RWPE2 (cell line): ENCODE measurements around the gene SUPT3H.
"Not testable (repeated sequence)": the region's sequence is repeated elsewhere in the genome, so short reads cannot be mapped to it uniquely, and the experiment has no call there.

Source experiments
- ATAC-seq: fragments of 200-7000 bp; cut with Tn5 transposase; 3 replicates; pipeline ENCODE4 v1.9.1; 2021; ENCODE audit warnings: low read depth
- DNase-seq: peaks from one replicate; pipeline ENCODE4 v3.0.0-alpha.2; 2020; ENCODE audit warnings: low spot score
- H3K27ac ChIP-seq: fragments of 450-650 bp; 2 replicates; pipeline ENCODE4 v1.5.1; 2017; ENCODE audit warnings: mild to moderate bottlenecking; ENCODE audit not compliant: poor library complexity, severe bottlenecking
- H3K27me3 ChIP-seq: fragments of 250-450 bp; sonication (Bioruptor Pico); 2 replicates; pipeline ENCODE4 v1.5.1; 2021; ENCODE audit warnings: mild to moderate bottlenecking, moderate library complexity; ENCODE audit not compliant: insufficient read depth, poor library complexity, severe bottlenecking
- H3K36me3 ChIP-seq: fragments of 250-450 bp; sonication (Bioruptor Pico); 2 replicates; pipeline ENCODE4 v1.5.1; 2020; ENCODE audit warnings: low read depth, mild to moderate bottlenecking, moderate library complexity
- H3K4me1 ChIP-seq: fragments of 250-450 bp; sonication (Bioruptor Pico); 2 replicates; pipeline ENCODE4 v1.5.1; 2021; ENCODE audit warnings: mild to moderate bottlenecking, moderate library complexity; ENCODE audit not compliant: insufficient read depth, poor library complexity, severe bottlenecking
- H3K4me3 ChIP-seq: fragments of 250-450 bp; sonication (Bioruptor Pico); 2 replicates; pipeline ENCODE4 v1.5.1; 2021; ENCODE audit warnings: mild to moderate bottlenecking, moderate library complexity; ENCODE audit not compliant: severe bottlenecking
- H3K9me3 ChIP-seq: fragments of 250-450 bp; sonication (Bioruptor Pico); 2 replicates; pipeline ENCODE4 v1.5.1; 2021; ENCODE audit warnings: mild to moderate bottlenecking, moderate library complexity; ENCODE audit not compliant: severe bottlenecking
- TF ChIP-seq, protein P1 (sequence below): fragments of 450-650 bp; IDR thresholded peaks from one replicate; pipeline ENCODE4 v1.5.1; 2017; ENCODE audit warnings: mild to moderate bottlenecking, moderate library complexity; ENCODE audit not compliant: poor library complexity, severe bottlenecking

Gene SUPT3H

DNA sequence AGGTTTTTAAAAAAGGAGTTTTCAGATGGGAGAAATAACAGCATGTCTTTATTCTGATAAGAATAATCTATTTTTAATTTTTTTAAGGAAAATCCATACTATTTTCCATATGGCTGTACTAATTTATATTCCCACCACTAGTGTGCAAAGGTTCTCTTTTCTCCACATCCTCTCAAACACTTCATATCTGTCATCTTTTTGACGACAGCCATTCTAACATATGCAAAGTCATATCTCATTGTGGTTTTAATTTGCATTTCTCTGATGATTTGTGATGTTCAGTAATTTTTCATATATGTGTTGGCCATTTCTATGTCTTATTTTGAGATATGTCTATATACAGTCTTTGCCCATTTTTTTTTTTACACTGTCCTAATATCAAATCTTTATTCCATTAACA is 330.2 kb downstream of the SUPT3H start:
- no peaks in the 10 kb centered on the region for H3K27me3 ChIP-seq
- H3K4me1 ChIP-seq: peaks cover 21% of the 10 kb centered on the region
- TF ChIP-seq, protein P1, sequence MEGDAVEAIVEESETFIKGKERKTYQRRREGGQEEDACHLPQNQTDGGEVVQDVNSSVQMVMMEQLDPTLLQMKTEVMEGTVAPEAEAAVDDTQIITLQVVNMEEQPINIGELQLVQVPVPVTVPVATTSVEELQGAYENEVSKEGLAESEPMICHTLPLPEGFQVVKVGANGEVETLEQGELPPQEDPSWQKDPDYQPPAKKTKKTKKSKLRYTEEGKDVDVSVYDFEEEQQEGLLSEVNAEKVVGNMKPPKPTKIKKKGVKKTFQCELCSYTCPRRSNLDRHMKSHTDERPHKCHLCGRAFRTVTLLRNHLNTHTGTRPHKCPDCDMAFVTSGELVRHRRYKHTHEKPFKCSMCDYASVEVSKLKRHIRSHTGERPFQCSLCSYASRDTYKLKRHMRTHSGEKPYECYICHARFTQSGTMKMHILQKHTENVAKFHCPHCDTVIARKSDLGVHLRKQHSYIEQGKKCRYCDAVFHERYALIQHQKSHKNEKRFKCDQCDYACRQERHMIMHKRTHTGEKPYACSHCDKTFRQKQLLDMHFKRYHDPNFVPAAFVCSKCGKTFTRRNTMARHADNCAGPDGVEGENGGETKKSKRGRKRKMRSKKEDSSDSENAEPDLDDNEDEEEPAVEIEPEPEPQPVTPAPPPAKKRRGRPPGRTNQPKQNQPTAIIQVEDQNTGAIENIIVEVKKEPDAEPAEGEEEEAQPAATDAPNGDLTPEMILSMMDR: no peak
- H3K4me3 ChIP-seq: no peak overlapping the region
- H3K9me3 ChIP-seq: no peaks in the 10 kb centered on the region
- no peaks in the 10 kb centered on the region for H3K36me3 ChIP-seq
- DNase-seq (no peak), ATAC-seq (no peak)
- no peak overlapping the region for H3K27ac ChIP-seq

DNA sequence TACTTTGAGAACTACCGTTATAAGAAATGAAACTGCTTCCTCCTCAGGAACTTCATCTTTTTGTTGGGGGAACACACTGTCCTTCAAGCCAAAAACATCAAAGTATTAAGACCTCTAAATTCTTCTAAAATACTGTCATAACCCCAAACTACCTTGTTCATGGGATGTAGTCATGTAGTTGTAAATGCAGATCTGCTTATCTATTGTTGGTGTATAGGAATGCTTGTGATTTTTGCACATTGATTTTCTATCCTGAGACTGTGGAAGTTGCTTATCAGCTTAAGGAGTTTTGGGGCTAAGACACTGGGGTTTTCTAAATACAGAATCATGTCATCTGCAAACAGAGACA is 332.5 kb downstream of the SUPT3H start:
- no peak overlapping the region for H3K4me3 ChIP-seq
- no peak for ATAC-seq

DNA sequence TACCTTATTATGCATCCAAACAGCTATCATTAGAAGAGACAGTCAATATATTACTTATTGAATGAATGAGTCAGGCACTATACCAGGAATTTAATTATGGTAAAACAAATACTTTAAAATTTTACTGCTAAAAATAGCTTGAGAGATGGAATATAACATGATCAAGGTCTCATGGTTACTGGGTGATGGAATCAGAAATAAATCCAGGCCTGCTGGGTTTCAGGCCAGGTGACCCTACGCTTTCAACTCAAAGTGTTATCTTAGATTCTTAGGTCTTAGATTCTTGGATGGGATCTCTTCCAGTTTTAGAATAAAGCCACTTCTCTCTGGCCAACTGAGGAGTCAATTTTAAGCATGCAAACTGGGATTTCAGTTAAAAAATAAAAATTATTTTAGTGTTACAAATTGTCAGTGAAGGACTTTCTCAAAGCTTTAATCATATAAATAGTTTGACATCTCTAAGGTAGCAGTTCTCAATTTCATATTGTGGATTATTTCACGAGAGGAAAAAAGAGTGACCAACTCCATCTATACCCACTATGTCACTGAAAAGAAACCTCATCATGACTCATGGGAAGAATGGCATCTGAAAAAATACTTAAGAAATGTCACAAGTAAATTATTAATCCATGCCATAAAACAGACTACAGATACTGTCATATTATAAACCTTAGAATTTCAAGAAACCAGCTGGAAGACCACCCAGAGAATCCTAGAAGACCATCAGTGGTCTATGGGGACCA is 333.1 kb downstream of the SUPT3H start:
- ATAC-seq: no peak
- TF ChIP-seq, protein P1: no peak
- no peaks in the 10 kb centered on the region for H3K27me3 ChIP-seq
- H3K4me3 ChIP-seq: no peak overlapping the region
- H3K9me3 ChIP-seq: no peaks in the 10 kb centered on the region
- DNase-seq: no peak
- no peak overlapping the region for H3K27ac ChIP-seq
- peaks cover 7% of the 10 kb centered on the region for H3K4me1 ChIP-seq
- H3K36me3 ChIP-seq: no peaks in the 10 kb centered on the region

More for the DNA sequence above, 332.5 kb downstream of the SUPT3H start:
- H3K27ac ChIP-seq: no peak overlapping the region
- no peaks in the 10 kb centered on the region for H3K36me3 ChIP-seq
- DNase-seq: no peak
- no peaks in the 10 kb centered on the region for H3K27me3 ChIP-seq
- H3K9me3 ChIP-seq: no peaks in the 10 kb centered on the region
- TF ChIP-seq, protein P1: no peak
- peaks cover 12% of the 10 kb centered on the region for H3K4me1 ChIP-seq

DNA sequence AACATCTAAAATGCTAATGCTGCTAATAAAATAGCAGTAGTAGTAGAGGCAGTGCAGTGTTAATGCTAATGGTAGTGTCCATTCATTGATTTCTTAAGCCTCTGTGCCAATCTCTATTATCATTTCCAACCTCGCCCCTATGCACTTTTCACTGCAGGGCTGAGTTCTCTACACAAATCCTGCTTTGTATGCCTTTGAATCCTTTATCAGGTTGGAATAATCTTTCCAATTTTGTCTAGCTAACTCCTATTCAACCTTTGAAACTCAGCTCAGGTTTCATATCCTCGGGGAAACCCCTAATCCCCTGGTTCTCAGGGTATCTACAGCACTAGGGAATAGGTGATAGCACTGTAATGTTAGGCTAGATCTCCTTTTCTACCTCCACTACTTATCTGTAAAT is 333.6 kb downstream of the SUPT3H start:
- ATAC-seq: no peak
- TF ChIP-seq, protein P1: no peak
- Histone ChIP-seq H3K27me3 (no peaks in the 10 kb centered on the region), H3K4me1 (peaks cover 1% of the 10 kb centered on the region), H3K9me3 (no peaks in the 10 kb centered on the region), H3K27ac (no peak overlapping the region), H3K36me3 (no peaks in the 10 kb centered on the region), H3K4me3 (no peak overlapping the region)
- DNase-seq: no peak

DNA sequence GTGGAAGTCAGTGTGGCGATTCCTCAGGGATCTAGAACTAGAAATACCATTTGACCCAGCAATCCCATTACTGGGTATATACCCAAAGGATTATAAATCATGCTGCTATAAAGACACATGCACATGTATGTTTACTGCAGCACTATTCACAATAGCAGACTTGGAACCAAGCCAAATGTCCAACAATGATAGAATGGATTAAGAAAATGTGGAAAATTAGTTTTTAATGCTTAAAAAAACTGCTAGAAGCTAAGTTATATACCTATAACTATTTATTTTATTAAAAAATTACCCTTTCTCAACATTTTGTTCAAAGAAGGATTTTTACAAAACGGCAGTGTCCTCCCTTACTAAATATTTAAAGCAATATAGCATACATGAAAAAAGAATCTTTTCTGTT is 335.1 kb downstream of the SUPT3H start:
- H3K4me3 ChIP-seq, H3K4me1 ChIP-seq, H3K9me3 ChIP-seq, ATAC-seq, H3K36me3 ChIP-seq, DNase-seq, H3K27ac ChIP-seq, H3K27me3 ChIP-seq: not testable (repeated sequence)
